ENCODE results near the gene SNTG2.

Gene SNTG2

DNA sequence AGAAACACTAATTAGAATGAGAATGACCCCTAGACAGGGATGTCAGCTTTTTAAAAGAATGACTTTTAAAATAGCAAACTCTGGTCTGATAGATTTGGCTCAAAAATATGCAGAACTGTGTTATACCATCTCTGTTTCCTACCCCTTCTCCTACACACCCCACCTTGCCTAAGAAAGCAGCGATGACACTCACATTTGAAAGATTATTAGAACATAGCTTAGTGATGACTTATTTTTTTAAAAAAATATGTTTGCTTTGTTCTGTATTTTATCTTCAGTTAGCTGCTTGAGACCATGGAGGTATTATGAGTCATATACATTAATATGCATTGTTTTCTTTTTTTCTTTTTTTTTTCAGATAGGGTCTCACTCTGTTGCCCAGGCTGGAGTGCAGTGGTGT, 286.0 kb downstream of the SNTG2 start:
- no peak for DNase-seq (ENCODE audit: low read depth in 2 of 2)

DNA sequence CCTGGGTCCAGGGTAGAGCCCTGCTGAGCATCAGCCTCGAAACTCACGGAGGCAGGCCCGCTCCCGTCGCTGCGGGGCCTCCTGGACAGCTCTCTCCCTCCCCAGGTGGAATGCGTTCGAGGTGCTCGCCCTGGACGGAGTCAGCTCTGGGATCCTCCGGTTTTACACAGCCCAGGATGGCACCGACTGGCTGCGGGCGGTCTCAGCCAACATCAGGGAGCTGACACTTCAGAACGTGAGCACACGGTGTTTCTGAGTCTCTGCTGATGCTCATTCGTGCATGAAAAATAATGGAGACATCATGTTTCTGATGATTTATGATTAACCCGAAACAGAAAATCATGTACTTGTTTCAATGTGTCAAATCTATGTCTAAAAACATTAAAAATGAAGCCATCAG, 287.1 kb downstream of the SNTG2 start:
- DNase-seq (ENCODE audit: low read depth in 2 of 2), result no peak

DNA sequence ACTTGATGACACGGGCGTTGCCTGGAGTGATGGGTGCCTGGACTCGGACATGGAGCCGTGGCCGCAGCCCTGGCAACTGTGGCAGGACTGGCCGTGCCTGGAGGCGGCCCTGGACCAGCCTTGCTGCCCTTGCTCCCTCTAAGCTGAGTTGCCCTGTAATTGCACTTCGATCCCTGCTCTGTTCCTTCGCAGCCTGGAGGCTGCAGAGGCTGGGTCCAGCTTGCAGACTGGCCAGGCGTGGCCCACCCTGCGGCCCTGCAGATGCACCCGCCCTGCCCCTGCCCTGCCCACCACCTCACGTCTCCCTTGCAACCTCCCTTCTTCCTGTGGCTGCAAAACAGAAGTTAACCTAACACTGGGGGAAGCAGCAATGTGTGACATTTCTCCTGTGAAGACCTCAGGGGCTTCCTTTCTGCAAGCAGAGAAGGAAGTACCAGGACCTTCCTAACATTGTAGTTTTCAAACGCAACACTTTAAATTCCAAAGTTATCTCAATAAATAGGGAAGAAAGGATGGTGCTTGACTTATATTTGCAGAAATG, 288.0 kb downstream of the SNTG2 start:
- no peak for DNase-seq (ENCODE audit: low read depth in 2 of 2)

DNA sequence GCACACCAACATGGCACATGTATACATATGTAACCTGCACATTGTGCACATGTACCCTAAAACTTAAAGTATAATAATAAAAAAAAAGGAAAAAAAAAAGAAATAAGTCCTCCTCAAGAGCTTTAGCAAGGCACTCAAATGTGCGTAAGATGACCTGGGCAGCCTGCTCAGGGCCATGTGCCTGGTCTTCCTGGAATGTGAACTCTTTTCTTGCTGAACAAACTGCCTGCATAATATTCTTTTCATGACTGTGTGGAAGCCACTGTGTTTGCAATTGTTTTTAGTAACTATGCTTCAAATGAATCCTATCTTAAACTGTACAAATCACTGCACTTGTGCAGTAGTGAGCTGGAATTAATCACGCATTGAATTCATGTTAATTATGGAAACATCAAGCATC, 294.5 kb downstream of the SNTG2 start:
- DNase-seq (ENCODE audit: low read depth in 2 of 2), result no peak

GRCh38 chr2:1246239-1246638, 295.6 kb downstream of the SNTG2 start:
- no peak for DNase-seq (ENCODE audit: low read depth in 2 of 2)

GRCh38 chr2:1246991-1247390, 296.3 kb downstream of the SNTG2 start:
- DNase-seq (ENCODE audit: low read depth in 2 of 2), result no peak

DNA sequence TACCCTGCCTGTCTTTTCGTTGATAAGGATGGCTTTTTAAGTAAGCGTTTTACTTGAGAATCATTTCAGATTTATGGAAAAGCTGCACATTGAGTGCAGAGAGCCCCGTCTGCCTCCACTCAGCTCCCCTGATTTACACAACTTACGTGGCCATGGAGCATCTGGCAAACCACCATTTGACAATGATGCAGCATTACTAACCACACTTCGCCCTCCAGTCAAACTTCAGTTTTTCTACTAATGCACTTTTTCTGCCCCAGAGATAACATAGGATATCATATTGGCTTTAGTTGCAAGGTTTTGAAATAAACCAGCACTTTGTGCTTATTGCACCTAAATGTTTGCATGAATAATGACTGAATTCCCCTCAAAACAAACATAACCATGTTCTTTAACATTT, 297.5 kb downstream of the SNTG2 start:
- DNase-seq (ENCODE audit: low read depth in 2 of 2), result no peak

GRCh38 chr2:1249897-1250687, 299.4 kb downstream of the SNTG2 start:
- no peak for DNase-seq (ENCODE audit: low read depth in 2 of 2)

DNA sequence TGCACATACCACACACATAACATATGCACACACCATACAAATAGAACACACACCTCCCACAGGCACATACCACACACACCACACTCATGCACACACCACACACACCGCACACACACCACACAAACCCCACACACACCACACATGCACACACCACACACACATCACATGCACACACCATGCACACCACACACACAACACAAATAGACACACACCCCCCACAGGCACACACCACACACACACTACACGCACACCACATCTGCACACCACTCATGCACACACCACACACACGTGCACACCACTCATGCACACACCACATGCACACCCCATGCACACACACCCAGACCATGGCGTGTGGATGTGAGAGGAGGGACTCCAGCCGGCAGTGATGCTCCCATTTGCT, 300.9 kb downstream of the SNTG2 start:
- DNase-seq (ENCODE audit: low read depth in 2 of 2), result no peak

- no peak for DNase-seq (ENCODE audit: low read depth in 2 of 2)
These were observed 303.0 kb downstream of the SNTG2 start for GRCh38 chr2:1253629-1254028.

- DNase-seq (ENCODE audit: low read depth in 2 of 2), result no peak
These were observed 304.2 kb downstream of the SNTG2 start for GRCh38 chr2:1254662-1255343.

GRCh38 chr2:1256632-1257324, 306.1 kb downstream of the SNTG2 start:
- no peak for DNase-seq (ENCODE audit: low read depth in 2 of 2)

DNA sequence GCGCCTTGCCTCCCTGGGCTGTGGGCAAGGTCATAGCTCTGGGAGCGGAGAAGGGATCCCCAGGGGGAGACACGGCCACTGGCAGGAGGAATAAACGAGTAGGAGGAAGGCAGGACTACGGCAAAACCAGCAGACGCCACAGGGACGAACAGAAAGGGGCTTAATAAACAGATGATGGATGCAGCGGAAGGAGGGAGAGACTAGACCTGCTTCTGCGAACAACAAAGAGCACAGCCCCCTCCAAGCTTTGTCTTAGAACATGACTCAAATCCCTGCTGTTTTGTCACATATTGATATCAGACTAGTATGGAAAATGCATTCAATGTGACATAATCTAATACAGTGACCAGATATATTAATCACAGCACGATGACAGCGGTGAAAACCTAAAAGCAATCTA, 306.7 kb downstream of the SNTG2 start:
- no peak for DNase-seq (ENCODE audit: low read depth in 2 of 2)

DNA sequence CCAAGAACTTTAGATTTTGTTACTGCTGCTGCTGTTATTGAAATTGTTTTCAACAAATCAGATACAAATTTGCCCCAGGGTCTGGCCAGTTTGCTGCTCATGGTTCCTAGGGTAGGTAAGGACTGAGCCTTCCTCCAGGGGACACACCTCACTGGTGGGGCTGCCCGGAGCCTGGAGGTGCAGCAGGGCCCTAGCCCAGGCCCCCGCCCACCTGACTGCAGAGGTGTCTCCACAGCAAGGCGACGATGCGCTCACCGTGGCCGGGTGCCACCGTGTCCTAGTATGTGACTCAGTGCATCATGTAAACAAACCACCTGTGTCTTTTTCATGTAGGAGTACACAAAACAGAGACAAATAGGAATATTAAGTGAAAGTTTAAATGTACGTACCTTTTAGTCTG, 309.1 kb downstream of the SNTG2 start:
- no peak for DNase-seq (ENCODE audit: low read depth in 2 of 2)

- no peak for DNase-seq (ENCODE audit: low read depth in 2 of 2)
These were observed 312.0 kb downstream of the SNTG2 start for GRCh38 chr2:1262609-1263008.

- no peak for DNase-seq (ENCODE audit: low read depth in 2 of 2)
These were observed 314.8 kb downstream of the SNTG2 start for GRCh38 chr2:1265454-1265853.

DNA sequence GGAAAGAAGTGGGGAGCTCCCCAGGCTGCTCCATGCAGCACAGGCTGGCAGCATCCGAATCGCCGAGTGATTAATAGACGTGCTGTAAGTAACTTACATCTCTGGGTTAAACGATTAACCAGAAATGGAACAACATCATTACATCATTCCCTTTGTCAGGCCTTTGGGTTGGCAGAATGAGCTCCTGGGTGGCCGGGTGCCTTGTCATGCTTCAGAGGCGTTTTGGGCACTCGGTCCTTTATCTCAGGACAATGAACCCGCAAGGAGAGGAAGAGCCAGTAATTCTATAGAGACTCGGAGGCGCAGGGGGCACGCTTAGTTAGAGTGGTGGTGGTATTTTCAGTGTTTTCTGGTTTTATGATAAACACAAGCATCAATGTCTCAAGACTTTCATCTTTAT, 315.7 kb downstream of the SNTG2 start:
- no peak for DNase-seq (ENCODE audit: low read depth in 2 of 2)

- DNase-seq (ENCODE audit: low read depth in 2 of 2), result no peak
These were observed 317.4 kb downstream of the SNTG2 start for GRCh38 chr2:1268034-1268433.

- no peak for DNase-seq (ENCODE audit: low read depth in 2 of 2)
These were observed 319.2 kb downstream of the SNTG2 start for GRCh38 chr2:1269812-1270211.

- no peak for DNase-seq (ENCODE audit: low read depth in 2 of 2)
These were observed 322.2 kb downstream of the SNTG2 start for GRCh38 chr2:1272835-1273234.

DNA sequence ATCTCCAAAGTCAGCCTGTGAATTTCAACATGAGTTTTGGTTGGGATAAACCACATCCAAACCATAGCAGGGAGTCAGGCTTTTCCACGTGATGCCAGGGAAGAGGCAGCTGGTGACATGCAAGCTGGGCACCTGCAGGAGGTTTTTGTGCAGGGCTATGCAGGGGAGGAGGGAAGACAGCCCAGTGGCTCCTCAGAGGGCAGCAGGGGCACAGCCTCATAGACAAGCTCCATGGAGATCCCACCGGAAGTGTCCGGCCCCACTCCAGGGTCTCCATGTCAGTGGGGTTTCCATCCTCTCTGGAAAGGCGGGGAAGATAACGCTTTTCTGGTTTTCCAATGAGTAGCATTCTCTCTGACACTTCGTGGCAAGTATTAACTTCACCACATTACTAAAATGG, 327.0 kb downstream of the SNTG2 start:
- no peak for DNase-seq (ENCODE audit: low read depth in 2 of 2)

DNA sequence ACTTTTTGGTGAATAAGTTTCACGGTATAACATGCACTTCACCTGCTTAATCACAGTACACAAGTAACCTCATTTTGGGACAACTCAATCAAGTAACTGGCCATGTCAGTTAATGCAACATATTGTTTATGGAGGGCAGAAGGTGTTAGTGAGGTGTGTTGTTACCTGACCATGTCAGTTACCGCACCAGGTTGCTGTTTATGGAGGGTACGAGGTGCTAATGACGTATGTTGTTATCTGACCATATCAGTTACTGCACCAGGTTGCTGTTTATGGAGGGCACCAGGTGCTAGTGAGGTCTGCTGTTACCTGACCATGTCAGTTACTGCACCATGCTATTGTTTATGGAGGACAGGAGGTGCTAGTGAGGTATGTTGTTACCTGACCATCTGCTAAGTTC, 327.5 kb downstream of the SNTG2 start:
- DNase-seq (ENCODE audit: low read depth in 2 of 2), result no peak

DNA sequence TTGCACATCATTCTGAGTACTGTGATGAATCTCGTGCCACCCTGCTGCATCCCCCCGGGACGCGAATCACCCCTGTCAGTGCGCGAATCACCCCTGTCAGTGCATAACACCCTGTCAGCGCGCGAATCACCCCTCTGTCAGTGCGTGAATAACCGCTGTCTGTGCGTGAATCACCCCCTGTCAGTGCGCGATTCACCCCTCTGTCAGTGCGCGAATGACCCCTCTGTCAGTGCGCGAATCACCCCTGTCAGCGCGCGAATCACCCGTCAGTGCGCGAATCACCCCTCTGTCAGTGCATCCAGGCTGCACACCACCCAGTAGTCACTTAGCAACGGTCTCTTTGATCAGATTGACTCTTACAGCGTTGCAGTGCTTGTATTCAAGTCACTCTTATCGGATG, 328.2 kb downstream of the SNTG2 start:
- no peak for DNase-seq (ENCODE audit: low read depth in 2 of 2)

Data from stimulated activated CD8-positive, alpha-beta memory T cell treated with anti-CD3 and anti-CD28 coated beads, Interleukin-7, amount 100 ng/mL, for 1 hour (primary cell).